ENCODE measurements around the gene CENATAC.
A peak's percentile ranks its signal among the peaks of the same experiment; 100 is the strongest.

The CENATAC gene

GRCh38 chr11:119044708-119045107, 46.8 kb downstream of the CENATAC start:
- Histone ChIP-seq H3K9me3 (ENCODE audit: control insufficient read depth in 1 of 2, low read length in 2 of 2) (no peaks in the 10 kb centered on the region), H3K4me3 (ENCODE audit: low read depth in 1 of 2, low read length in 2 of 2) (no peak overlapping the region), H3K27me3 (ENCODE audit: low read depth, low read length) (no peaks in the 10 kb centered on the region), H3K27ac (ENCODE audit: low read length) (no peak overlapping the region), H3K4me1 (ENCODE audit: control insufficient read depth in 1 of 2, insufficient read depth in 2 of 2, low read length in 2 of 2) (no peaks in the 10 kb centered on the region), H3K36me3 (ENCODE audit: control insufficient read depth in 1 of 2, insufficient read depth in 2 of 2, low read length in 2 of 2) (peaks cover 44% of the 10 kb centered on the region in 2 donors)

DNA sequence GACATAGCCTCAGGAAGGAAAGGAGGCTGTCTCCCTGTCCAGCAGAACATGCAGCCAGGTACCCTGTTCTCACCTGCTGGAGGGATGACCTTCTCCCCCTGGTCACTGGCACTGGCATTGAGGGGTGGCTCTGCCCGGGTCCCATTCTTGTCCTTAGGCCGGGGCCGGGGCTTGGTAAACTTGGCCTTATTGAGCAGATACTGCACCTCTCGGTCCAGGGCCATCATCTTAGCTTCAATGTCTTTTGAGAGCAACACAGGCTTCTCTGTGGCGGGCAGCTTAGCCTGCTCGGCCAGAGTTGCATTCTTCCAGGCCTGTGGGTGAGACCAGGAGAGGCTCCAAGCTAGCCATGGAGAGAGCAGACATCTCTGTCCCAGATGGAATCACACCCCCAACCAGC, 48.6 kb downstream of the CENATAC start:
- Histone ChIP-seq H3K4me3 (ENCODE audit: low read depth in 1 of 2, low read length in 2 of 2) (no peak overlapping the region), H3K27ac (ENCODE audit: low read length) (no peak overlapping the region), H3K9me3 (ENCODE audit: control insufficient read depth in 1 of 2, low read length in 2 of 2) (no peaks in the 10 kb centered on the region), H3K4me1 (ENCODE audit: control insufficient read depth in 1 of 2, insufficient read depth in 2 of 2, low read length in 2 of 2) (no peaks in the 10 kb centered on the region), H3K27me3 (ENCODE audit: low read depth, low read length) (no peaks in the 10 kb centered on the region), H3K36me3 (ENCODE audit: control insufficient read depth in 1 of 2, insufficient read depth in 2 of 2, low read length in 2 of 2) (peaks cover 56% of the 10 kb centered on the region in 2 donors)

GRCh38 chr11:119047205-119047604, 49.3 kb downstream of the CENATAC start:
- Histone ChIP-seq H3K4me3 (ENCODE audit: low read depth in 1 of 2, low read length in 2 of 2) (no peak overlapping the region), H3K9me3 (ENCODE audit: control insufficient read depth in 1 of 2, low read length in 2 of 2) (no peaks in the 10 kb centered on the region), H3K27ac (ENCODE audit: low read length) (no peak overlapping the region), H3K27me3 (ENCODE audit: low read depth, low read length) (no peaks in the 10 kb centered on the region), H3K4me1 (ENCODE audit: control insufficient read depth in 1 of 2, insufficient read depth in 2 of 2, low read length in 2 of 2) (no peaks in the 10 kb centered on the region), H3K36me3 (ENCODE audit: control insufficient read depth in 1 of 2, insufficient read depth in 2 of 2, low read length in 2 of 2) (peaks cover 63% of the 10 kb centered on the region in 2 donors)

DNA sequence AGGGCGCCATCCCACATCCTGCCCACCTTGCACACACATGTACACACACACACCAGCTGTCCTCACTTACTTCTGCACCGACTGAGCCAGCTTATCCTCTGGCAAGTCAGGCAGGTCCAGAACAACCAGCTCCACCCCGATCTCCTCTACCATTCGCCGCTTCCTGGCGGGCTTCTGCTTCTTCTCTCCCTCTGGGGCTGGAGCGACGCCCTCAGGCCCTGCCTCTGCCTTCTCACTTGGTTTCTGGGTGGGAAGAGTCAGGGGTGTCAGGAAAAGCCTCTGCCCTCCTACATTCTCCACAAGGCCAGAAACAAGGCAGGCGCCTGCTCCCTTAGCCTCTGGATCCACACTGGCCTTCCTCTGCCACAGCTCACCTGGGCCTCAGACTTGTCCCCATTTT, 50.7 kb downstream of the CENATAC start:
- Histone ChIP-seq H3K4me3 (ENCODE audit: low read depth in 1 of 2, low read length in 2 of 2) (no peak overlapping the region), H3K27ac (ENCODE audit: low read length) (no peak overlapping the region), H3K9me3 (ENCODE audit: control insufficient read depth in 1 of 2, low read length in 2 of 2) (no peaks in the 10 kb centered on the region), H3K4me1 (ENCODE audit: control insufficient read depth in 1 of 2, insufficient read depth in 2 of 2, low read length in 2 of 2) (no peaks in the 10 kb centered on the region), H3K27me3 (ENCODE audit: low read depth, low read length) (no peaks in the 10 kb centered on the region), H3K36me3 (ENCODE audit: control insufficient read depth in 1 of 2, insufficient read depth in 2 of 2, low read length in 2 of 2) (peaks cover 77 to 78% of the 10 kb centered on the region in 2 donors)

DNA sequence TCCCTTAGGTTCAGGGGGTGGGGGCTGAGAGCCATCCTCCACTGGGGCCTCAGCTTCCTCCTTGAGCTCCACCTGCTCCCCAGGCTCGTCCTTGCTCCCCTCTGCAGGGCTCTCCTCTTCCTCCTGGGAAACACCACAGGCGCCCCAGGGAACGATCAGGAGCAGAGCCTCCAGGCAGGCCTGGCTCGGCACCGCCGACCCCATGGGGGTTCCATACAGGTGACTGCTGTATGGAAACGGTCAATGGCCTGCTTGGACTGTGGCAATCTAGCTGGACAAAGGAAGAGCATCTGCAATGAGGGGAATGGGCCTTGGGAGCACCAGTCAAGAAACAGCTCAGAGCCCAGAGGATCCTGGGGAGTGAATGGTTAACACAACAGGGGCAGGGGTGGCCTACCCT, 51.1 kb downstream of the CENATAC start:
- peaks cover 82% of the 10 kb centered on the region in 2 donors for H3K36me3 ChIP-seq (ENCODE audit: control insufficient read depth in 1 of 2, insufficient read depth in 2 of 2, low read length in 2 of 2)
- H3K4me1 ChIP-seq (ENCODE audit: control insufficient read depth in 1 of 2, insufficient read depth in 2 of 2, low read length in 2 of 2), result no peaks in the 10 kb centered on the region

DNA sequence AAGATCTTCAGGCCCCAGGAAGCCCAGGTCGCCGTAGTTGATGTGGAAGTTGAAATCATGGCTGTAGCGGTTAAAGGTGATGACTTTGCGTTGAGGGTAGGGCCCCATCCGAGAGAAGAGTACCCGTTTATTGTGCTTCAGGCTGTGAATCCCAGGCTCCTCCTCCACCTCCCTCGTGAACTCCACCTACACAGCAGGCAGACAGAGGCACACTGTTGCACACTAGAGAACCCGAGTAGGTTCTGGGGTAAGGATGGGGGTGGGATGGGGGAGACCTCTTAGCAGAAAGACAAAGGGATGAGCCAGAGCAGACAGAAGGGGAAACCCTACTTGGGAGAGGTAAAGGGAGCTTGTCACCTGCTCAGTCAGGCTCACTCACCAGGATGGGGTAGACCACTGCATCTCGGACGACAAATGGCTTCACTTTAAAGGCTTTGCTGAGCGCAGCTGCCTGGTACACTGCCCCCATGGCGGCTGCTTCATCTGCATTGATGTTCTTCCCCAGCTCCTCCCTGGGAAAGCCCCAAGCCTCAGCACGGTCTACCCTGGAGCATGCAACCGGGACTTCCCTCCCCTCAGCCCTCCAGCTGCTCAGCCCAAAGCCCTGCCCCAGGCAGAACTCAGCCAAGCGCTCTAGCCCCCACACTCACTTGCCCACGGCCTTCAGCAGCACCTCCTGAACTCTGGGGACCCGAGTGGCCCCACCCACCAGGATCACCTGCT, 53.7 kb downstream of the CENATAC start:
- Histone ChIP-seq H3K4me3 (ENCODE audit: low read depth in 1 of 2, low read length in 2 of 2) (no peak overlapping the region), H3K9me3 (ENCODE audit: control insufficient read depth in 1 of 2, low read length in 2 of 2) (no peaks in the 10 kb centered on the region), H3K36me3 (ENCODE audit: control insufficient read depth in 1 of 2, insufficient read depth in 2 of 2, low read length in 2 of 2) (peaks cover 67 to 74% of the 10 kb centered on the region in 2 donors), H3K27ac (ENCODE audit: low read length) (no peak overlapping the region), H3K27me3 (ENCODE audit: low read depth, low read length) (no peaks in the 10 kb centered on the region), H3K4me1 (ENCODE audit: control insufficient read depth in 1 of 2, insufficient read depth in 2 of 2, low read length in 2 of 2) (peaks cover 8 to 15% of the 10 kb centered on the region in 2 donors)

More for the DNA sequence above, 51.1 kb downstream of the CENATAC start:
- Histone ChIP-seq H3K27me3 (ENCODE audit: low read depth, low read length) (no peaks in the 10 kb centered on the region), H3K27ac (ENCODE audit: low read length) (no peak overlapping the region), H3K9me3 (ENCODE audit: control insufficient read depth in 1 of 2, low read length in 2 of 2) (no peaks in the 10 kb centered on the region), H3K4me3 (ENCODE audit: low read depth in 1 of 2, low read length in 2 of 2) (no peak overlapping the region)

DNA sequence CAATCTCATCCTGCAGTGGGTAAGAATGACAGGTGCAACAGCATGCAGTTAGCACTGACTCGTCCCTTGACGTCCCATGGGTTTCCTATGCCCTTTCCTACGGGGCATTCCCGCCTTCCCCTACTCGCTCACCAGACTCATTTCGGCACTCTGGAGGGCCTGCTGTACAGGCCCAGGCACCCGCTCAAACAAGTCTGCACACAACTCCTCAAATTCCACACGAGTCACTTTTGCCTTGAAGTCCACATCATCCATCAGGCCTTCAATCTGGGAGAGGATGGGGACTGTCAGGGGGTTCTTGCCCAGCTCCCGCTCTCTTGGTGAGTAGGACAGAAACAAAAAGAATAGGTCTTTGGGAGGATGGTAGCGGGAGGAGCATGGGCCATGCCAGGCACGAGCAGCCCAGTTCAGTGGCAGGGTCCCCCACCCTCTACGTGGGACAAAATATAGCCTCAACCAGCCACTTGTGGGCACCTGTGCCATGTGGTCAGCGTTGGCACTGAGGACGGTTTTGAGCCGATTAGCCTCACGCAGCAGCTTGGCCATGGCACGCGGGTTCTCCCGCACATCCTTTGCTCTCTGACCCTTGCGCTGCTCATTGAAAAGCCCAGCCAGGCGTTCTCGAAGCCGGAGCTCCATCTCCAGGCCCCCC, 54.4 kb downstream of the CENATAC start:
- Histone ChIP-seq H3K27ac (ENCODE audit: low read length) (no peak overlapping the region), H3K4me3 (ENCODE audit: low read depth in 1 of 2, low read length in 2 of 2) (no peak overlapping the region), H3K9me3 (ENCODE audit: control insufficient read depth in 1 of 2, low read length in 2 of 2) (no peaks in the 10 kb centered on the region), H3K36me3 (ENCODE audit: control insufficient read depth in 1 of 2, insufficient read depth in 2 of 2, low read length in 2 of 2) (peaks cover 62 to 67% of the 10 kb centered on the region in 2 donors), H3K4me1 (ENCODE audit: control insufficient read depth in 1 of 2, insufficient read depth in 2 of 2, low read length in 2 of 2) (peaks cover 8 to 15% of the 10 kb centered on the region in 2 donors), H3K27me3 (ENCODE audit: low read depth, low read length) (no peaks in the 10 kb centered on the region)

- Histone ChIP-seq H3K4me3 (ENCODE audit: low read depth in 1 of 2, low read length in 2 of 2) (no peak overlapping the region), H3K27me3 (ENCODE audit: low read depth, low read length) (no peaks in the 10 kb centered on the region), H3K36me3 (ENCODE audit: control insufficient read depth in 1 of 2, insufficient read depth in 2 of 2, low read length in 2 of 2) (peaks cover 43 to 46% of the 10 kb centered on the region in 2 donors), H3K9me3 (ENCODE audit: control insufficient read depth in 1 of 2, low read length in 2 of 2) (no peaks in the 10 kb centered on the region), H3K27ac (ENCODE audit: low read length) (no peak overlapping the region), H3K4me1 (ENCODE audit: control insufficient read depth in 1 of 2, insufficient read depth in 2 of 2, low read length in 2 of 2) (peaks cover 8 to 25% of the 10 kb centered on the region in 2 donors)
Measured at GRCh38 chr11:119054418-119054817, 56.5 kb downstream of the CENATAC start.

- no peaks in the 10 kb centered on the region for H3K9me3 ChIP-seq (ENCODE audit: control insufficient read depth in 1 of 2, low read length in 2 of 2)
- H3K4me3 ChIP-seq (ENCODE audit: low read depth in 1 of 2, low read length in 2 of 2), result peak overlapping the region; percentile 78 to 90
- peak overlapping the region; percentile 56 for H3K27ac ChIP-seq (ENCODE audit: low read length)
- no peaks in the 10 kb centered on the region for H3K27me3 ChIP-seq (ENCODE audit: low read depth, low read length)
- H3K36me3 ChIP-seq (ENCODE audit: control insufficient read depth in 1 of 2, insufficient read depth in 2 of 2, low read length in 2 of 2), result peaks cover 34 to 37% of the 10 kb centered on the region in 2 donors
- H3K4me1 ChIP-seq (ENCODE audit: control insufficient read depth in 1 of 2, insufficient read depth in 2 of 2, low read length in 2 of 2), result peaks cover 8 to 25% of the 10 kb centered on the region in 2 donors
Measured at GRCh38 chr11:119055901-119056300, 58.0 kb downstream of the CENATAC start.

GRCh38 chr11:119056421-119056999, 58.6 kb downstream of the CENATAC start:
- Histone ChIP-seq H3K4me1 (ENCODE audit: control insufficient read depth in 1 of 2, insufficient read depth in 2 of 2, low read length in 2 of 2) (peaks cover 8 to 25% of the 10 kb centered on the region in 2 donors), H3K27ac (ENCODE audit: low read length) (peak overlapping the region; percentile 56), H3K9me3 (ENCODE audit: control insufficient read depth in 1 of 2, low read length in 2 of 2) (no peaks in the 10 kb centered on the region), H3K27me3 (ENCODE audit: low read depth, low read length) (no peaks in the 10 kb centered on the region), H3K4me3 (ENCODE audit: low read depth in 1 of 2, low read length in 2 of 2) (peak overlapping the region; percentile 78 to 90), H3K36me3 (ENCODE audit: control insufficient read depth in 1 of 2, insufficient read depth in 2 of 2, low read length in 2 of 2) (peaks cover 28 to 31% of the 10 kb centered on the region in 2 donors)

- H3K4me3 ChIP-seq (ENCODE audit: low read depth in 1 of 2, low read length in 2 of 2), result peak within 1 kb of the TSS; percentile 89 to 90
- no peaks in the 10 kb centered on the region for H3K9me3 ChIP-seq (ENCODE audit: control insufficient read depth in 1 of 2, low read length in 2 of 2)
- peaks cover 8 to 25% of the 10 kb centered on the region in 2 donors for H3K4me1 ChIP-seq (ENCODE audit: control insufficient read depth in 1 of 2, insufficient read depth in 2 of 2, low read length in 2 of 2)
- H3K36me3 ChIP-seq (ENCODE audit: control insufficient read depth in 1 of 2, insufficient read depth in 2 of 2, low read length in 2 of 2), result peaks cover 21 to 24% of the 10 kb centered on the region in 2 donors
- H3K27ac ChIP-seq (ENCODE audit: low read length), result peak within 1 kb of the TSS; percentile 92
- H3K27me3 ChIP-seq (ENCODE audit: low read depth, low read length), result no peaks in the 10 kb centered on the region
Measured at GRCh38 chr11:119057000-119057769, 59.2 kb downstream of the CENATAC start, which contains the start of gene HYOU1. TSS of gene HYOU1 (minus strand) at chr11:119057205. CDS start at chr11:119056160, 1,045 bp downstream.

All from muscle layer of duodenum (tissue), 2 donors.